ENCODE results near the gene RBFOX2.

- no peak for TF ChIP-seq CHD2 (IDR thresholded peaks at IDR 0.05; ENCODE audit: low read length)
- TF ChIP-seq RAD21 (IDR thresholded peaks at IDR 0.05 in 1 of 2, conservative IDR thresholded peaks at IDR 0.05 in 1 of 2; ENCODE audit: low read depth in 2 of 2, low read length in 2 of 2): no peak
- TF ChIP-seq GABPA (IDR thresholded peaks at IDR 0.05; ENCODE audit: borderline replicate concordance, insufficient read depth, low read length): no peak
- TF ChIP-seq EZH2 (IDR thresholded peaks at IDR 0.05; ENCODE audit: low read depth, low read length, severe bottlenecking): no peak
- TF ChIP-seq CTCF (IDR thresholded peaks at IDR 0.05; ENCODE audit: control extremely low read depth in 1 of 3, insufficient read depth in 1 of 3, low read depth in 1 of 3, low read length in 3 of 3): no peak
- peak; percentile 52; the same call in 1 of the 2 replicates for TF ChIP-seq YY1 (IDR thresholded peaks at IDR 0.05; ENCODE audit: low read depth, low read length)
Observed at GRCh38 chr22:36037102-36037758, 8.6 kb upstream of the RBFOX2 start.

All from H1 (cell line).